ENCODE measurements around the gene XPO6.

- no peak for TF ChIP-seq CTCF (IDR thresholded peaks at IDR 0.05; ENCODE audit: low read depth, low read length)
- TF ChIP-seq MYC (IDR thresholded peaks at IDR 0.05; ENCODE audit: low read depth, low read length): no peak
- TF ChIP-seq POLR2A (IDR thresholded peaks at IDR 0.05; ENCODE audit: extremely low read depth, insufficient read length): no peak
These were observed 160.3 kb downstream of the XPO6 start for GRCh38 chr16:28051486-28051885.
